Measurements from ENCODE around the gene RAB22A. TPM values are rescaled to one million over a fixed set of nuclear protein-coding genes. Genes with fewer than 3 reads are reported as not detected.

Gene RAB22A
- total and polyA plus RNA-seq, 7 donors = 8.0 to 21.6 (median 17.6) TPM

DNA sequence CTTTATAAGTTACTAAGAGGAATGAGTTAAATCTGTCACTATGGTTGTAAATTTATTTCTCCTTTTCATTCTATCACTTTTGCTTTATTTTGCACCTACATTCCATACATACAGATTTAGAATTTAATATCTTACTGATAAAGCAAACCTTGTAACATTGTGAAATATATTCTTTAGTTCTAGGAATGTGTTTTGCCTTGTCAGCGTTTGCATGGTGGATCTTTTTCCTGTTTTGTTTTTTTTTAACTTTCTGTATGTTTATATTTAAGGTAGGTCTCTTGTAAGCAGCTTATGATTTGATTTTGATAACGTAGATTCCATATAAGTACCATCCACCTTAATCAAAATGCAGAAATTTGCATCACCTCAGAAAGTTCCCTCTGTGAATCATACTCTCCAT, 16.4 kb downstream of the RAB22A start:
- DNase-seq = no peak
- H3K27me3 ChIP-seq = no peaks in the 10 kb centered on the region
- intact Hi-C loops (cut with DNase I) = no loop called here
- TF ChIP-seq EP300 (IDR thresholded peaks at IDR 0.05) (no peak), POLR2A (IDR thresholded peaks at IDR 0.05) (no peak), POLR2AphosphoS5 (IDR thresholded peaks at IDR 0.05) (no peak)
- TF ChIP-seq, protein P1, sequence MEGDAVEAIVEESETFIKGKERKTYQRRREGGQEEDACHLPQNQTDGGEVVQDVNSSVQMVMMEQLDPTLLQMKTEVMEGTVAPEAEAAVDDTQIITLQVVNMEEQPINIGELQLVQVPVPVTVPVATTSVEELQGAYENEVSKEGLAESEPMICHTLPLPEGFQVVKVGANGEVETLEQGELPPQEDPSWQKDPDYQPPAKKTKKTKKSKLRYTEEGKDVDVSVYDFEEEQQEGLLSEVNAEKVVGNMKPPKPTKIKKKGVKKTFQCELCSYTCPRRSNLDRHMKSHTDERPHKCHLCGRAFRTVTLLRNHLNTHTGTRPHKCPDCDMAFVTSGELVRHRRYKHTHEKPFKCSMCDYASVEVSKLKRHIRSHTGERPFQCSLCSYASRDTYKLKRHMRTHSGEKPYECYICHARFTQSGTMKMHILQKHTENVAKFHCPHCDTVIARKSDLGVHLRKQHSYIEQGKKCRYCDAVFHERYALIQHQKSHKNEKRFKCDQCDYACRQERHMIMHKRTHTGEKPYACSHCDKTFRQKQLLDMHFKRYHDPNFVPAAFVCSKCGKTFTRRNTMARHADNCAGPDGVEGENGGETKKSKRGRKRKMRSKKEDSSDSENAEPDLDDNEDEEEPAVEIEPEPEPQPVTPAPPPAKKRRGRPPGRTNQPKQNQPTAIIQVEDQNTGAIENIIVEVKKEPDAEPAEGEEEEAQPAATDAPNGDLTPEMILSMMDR (IDR thresholded peaks at IDR 0.05) = no peak
- no peaks in the 10 kb centered on the region for H3K36me3 ChIP-seq
- H3K9me3 ChIP-seq = no peaks in the 10 kb centered on the region
- H3K4me1 ChIP-seq = peaks cover 0 to 50% (median 30%) of the 10 kb centered on the region in 4 donors
- no peak overlapping the region for H3K4me3 ChIP-seq
- 88 to 91% methylated on average over 2 of the region's 2 CpGs for WGBS, 2 donors
- H3K27ac ChIP-seq = no peak overlapping the region

DNA sequence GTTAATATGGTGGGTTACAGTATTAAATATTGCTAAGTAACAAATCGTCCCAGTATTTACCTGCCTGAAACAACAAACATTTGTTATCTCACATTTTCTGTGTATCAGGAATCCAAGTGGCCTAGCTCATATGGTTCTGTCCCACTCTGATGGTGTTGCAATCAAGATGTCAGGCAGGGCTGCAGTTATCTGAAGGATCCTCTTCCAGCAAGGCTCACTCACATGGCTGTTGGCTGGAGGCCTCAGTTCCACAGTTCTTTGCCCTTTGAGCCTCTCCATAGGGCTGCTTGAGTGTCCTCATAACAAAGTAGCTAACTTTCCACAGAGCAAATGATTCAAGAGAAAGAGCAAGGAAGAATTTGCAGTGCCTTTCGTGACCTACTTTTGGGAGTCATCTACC, 17.7 kb downstream of the RAB22A start:
- intact Hi-C loops (cut with DNase I) = no loop called here
- H3K27me3 ChIP-seq = no peaks in the 10 kb centered on the region

DNA sequence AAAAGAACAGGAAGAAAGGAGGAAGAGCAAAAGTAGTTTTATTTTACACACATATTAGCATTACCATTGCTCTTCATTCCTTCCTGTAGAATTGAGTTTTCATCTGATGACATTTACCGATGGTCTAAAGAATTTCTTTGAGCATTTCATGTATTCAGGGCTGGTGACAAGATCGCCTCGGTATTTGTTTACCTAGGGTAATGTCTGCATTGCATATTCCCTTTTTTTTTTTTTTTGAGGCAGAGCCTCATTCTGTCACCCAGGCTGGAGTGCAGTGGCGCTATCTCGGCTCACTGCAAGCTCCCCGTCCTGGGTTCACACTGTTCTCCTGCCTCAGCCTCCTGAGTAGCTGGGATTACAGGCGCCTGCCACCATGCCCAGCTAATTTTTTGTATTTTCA, 19.3 kb downstream of the RAB22A start:
- no peaks in the 10 kb centered on the region for H3K36me3 ChIP-seq
- H3K27ac ChIP-seq = no peak overlapping the region
- H3K4me3 ChIP-seq = no peak overlapping the region
- no peak for TF ChIP-seq POLR2AphosphoS5 (IDR thresholded peaks at IDR 0.05)
- TF ChIP-seq, protein P1 (IDR thresholded peaks at IDR 0.05) = no peak
- no peak for TF ChIP-seq EP300 (IDR thresholded peaks at IDR 0.05)
- no peak for TF ChIP-seq POLR2A (IDR thresholded peaks at IDR 0.05)
- no peak for DNase-seq
- H3K27me3 ChIP-seq = no peaks in the 10 kb centered on the region
- intact Hi-C loops (cut with DNase I) = no loop called here
- no peaks in the 10 kb centered on the region for H3K9me3 ChIP-seq
- 93 to 94% methylated on average over 7 of the region's 7 CpGs for WGBS, 2 donors
- H3K4me1 ChIP-seq = peaks cover 0 to 46% (median 30%) of the 10 kb centered on the region in 4 donors

More for the DNA sequence above, 17.7 kb downstream of the RAB22A start:
- peak; percentile 80 for DNase-seq
- H3K27ac ChIP-seq = peak overlapping the region in 1 of 4 donors; percentile 9
- 87 to 91% methylated on average over 2 of the region's 2 CpGs for WGBS, 2 donors
- TF ChIP-seq POLR2AphosphoS5 (IDR thresholded peaks at IDR 0.05) (peak in 1 of 4 donors; percentile 16), EP300 (IDR thresholded peaks at IDR 0.05) (no peak), POLR2A (IDR thresholded peaks at IDR 0.05) (no peak)
- TF ChIP-seq, protein P1 (IDR thresholded peaks at IDR 0.05) = no peak
- peaks cover 0 to 55% (median 32%) of the 10 kb centered on the region in 4 donors for H3K4me1 ChIP-seq
- no peaks in the 10 kb centered on the region for H3K9me3 ChIP-seq
- no peaks in the 10 kb centered on the region for H3K36me3 ChIP-seq
- H3K4me3 ChIP-seq = no peak overlapping the region

DNA sequence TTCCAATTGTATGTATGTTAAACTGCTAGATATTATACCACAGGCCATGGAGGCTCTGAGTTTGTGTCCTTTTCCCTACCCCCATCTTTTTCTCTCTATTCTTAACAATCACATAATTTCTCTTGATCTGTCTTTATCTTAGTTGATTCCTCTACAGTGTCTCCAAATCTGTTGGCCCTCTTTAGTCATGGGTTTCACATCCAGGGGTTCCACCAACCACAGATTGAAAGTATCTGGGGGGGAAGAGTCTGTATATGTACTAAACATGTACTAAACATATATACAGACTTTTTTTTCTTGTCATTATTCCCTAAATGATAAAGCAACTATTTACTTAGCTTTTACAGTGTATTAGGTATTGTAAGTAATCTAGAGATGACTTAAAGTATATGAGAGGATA, 20.2 kb downstream of the RAB22A start:
- no peak overlapping the region for H3K27ac ChIP-seq
- intact Hi-C loops (cut with DNase I) = no loop called here
- no peaks in the 10 kb centered on the region for H3K36me3 ChIP-seq
- TF ChIP-seq EP300 (IDR thresholded peaks at IDR 0.05) (no peak), POLR2A (IDR thresholded peaks at IDR 0.05) (no peak), POLR2AphosphoS5 (IDR thresholded peaks at IDR 0.05) (no peak)
- TF ChIP-seq, protein P1 (IDR thresholded peaks at IDR 0.05) = no peak
- H3K4me1 ChIP-seq = peaks cover 0 to 40% (median 24%) of the 10 kb centered on the region in 4 donors
- H3K27me3 ChIP-seq = no peaks in the 10 kb centered on the region
- H3K9me3 ChIP-seq = no peaks in the 10 kb centered on the region
- no peak overlapping the region for H3K4me3 ChIP-seq
- DNase-seq = no peak

DNA sequence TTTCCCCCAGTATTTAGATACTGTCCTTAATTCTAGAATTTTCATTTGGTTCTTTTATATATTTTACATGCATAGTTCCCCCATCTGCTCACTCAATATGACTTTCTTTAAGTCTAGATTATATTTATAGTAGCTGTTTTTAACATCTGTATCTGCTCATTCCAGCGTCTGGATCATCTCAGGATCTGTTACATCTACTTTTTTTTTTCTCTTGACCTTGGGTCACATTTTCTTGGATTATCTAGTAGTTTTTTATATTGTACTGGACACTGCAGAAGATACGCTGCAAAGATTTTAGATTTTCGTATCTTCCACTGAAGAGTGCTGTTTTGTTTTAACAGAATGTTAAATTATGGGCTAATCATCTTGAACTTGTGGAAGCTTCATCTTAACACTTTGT, 20.7 kb downstream of the RAB22A start:
- Histone ChIP-seq H3K4me3 (no peak overlapping the region), H3K4me1 (peaks cover 0 to 40% (median 24%) of the 10 kb centered on the region in 4 donors), H3K36me3 (no peaks in the 10 kb centered on the region), H3K9me3 (no peaks in the 10 kb centered on the region), H3K27ac (peak overlapping the region in 1 of 4 donors; percentile 33), H3K27me3 (no peaks in the 10 kb centered on the region)
- TF ChIP-seq POLR2AphosphoS5 (IDR thresholded peaks at IDR 0.05) = peak in 2 of 4 donors; percentile 27 to 41
- TF ChIP-seq, protein P1 (IDR thresholded peaks at IDR 0.05) = no peak
- 80 to 87% methylated on average over 3 of the region's 3 CpGs for WGBS, 2 donors
- intact Hi-C loops (cut with DNase I) = no loop called here
- DNase-seq = no peak

All from sigmoid colon (tissue), 7 donors.